ENCODE results near the gene GCFC2. TPM values are rescaled to one million over a fixed set of nuclear protein-coding genes. Genes with fewer than 3 reads are reported as not detected.

GCFC2 gene
- polyA plus RNA-seq, 3 donors: 5.5 to 10.9 (median 9.0) TPM

GRCh38 chr2:75722687-75723086 is 12.0 kb upstream of the GCFC2 start:
- Histone ChIP-seq H4K20me1 (ENCODE audit: insufficient read depth, low read length) (no peaks in the 10 kb centered on the region), H3K36me3 (replicated peaks in 1 of 2; ENCODE audit: control insufficient read depth in 1 of 2, insufficient read depth in 2 of 2, low read length in 2 of 2) (no peaks in the 10 kb centered on the region), H3K4me3 (replicated peaks in 1 of 3; ENCODE audit: low read depth in 2 of 3, low read length in 3 of 3) (no peak overlapping the region), H3K79me2 (ENCODE audit: insufficient read depth, low read length) (no peaks in the 10 kb centered on the region), H3K27me3 (ENCODE audit: control insufficient read depth in 2 of 2, insufficient read depth in 2 of 2, low read length in 2 of 2) (peaks cover 0 to 3% of the 10 kb centered on the region in 2 donors), H3K4me2 (replicated peaks; ENCODE audit: extremely low read depth, low read length, poor library complexity, severe bottlenecking) (no peak overlapping the region), H3K9me3 (replicated peaks in 1 of 2; ENCODE audit: control insufficient read depth in 1 of 2, insufficient read depth in 1 of 2, low read length in 2 of 2) (no peaks in the 10 kb centered on the region), H3K27ac (ENCODE audit: low read depth in 1 of 2, low read length in 2 of 2) (no peak overlapping the region), H2AFZ (ENCODE audit: insufficient read depth, low read depth, low read length, poor library complexity, severe bottlenecking) (no peak overlapping the region), H3K9ac (ENCODE audit: insufficient read depth, low read length, poor library complexity, severe bottlenecking) (no peak overlapping the region), H3K4me1 (ENCODE audit: control insufficient read depth in 1 of 2, insufficient read depth in 2 of 2, low read length in 2 of 2) (no peaks in the 10 kb centered on the region)
- no peak overlapping the region for H3K4me3 Mint-ChIP-seq
- TF ChIP-seq, protein P1, sequence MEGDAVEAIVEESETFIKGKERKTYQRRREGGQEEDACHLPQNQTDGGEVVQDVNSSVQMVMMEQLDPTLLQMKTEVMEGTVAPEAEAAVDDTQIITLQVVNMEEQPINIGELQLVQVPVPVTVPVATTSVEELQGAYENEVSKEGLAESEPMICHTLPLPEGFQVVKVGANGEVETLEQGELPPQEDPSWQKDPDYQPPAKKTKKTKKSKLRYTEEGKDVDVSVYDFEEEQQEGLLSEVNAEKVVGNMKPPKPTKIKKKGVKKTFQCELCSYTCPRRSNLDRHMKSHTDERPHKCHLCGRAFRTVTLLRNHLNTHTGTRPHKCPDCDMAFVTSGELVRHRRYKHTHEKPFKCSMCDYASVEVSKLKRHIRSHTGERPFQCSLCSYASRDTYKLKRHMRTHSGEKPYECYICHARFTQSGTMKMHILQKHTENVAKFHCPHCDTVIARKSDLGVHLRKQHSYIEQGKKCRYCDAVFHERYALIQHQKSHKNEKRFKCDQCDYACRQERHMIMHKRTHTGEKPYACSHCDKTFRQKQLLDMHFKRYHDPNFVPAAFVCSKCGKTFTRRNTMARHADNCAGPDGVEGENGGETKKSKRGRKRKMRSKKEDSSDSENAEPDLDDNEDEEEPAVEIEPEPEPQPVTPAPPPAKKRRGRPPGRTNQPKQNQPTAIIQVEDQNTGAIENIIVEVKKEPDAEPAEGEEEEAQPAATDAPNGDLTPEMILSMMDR (IDR thresholded peaks at IDR 0.05): no peak
- intact Hi-C loops (cut with micrococcal nuclease): no loop called here
- peaks cover 2 to 8% (median 4%) of the 10 kb centered on the region in 7 donors for H3K9me3 Mint-ChIP-seq
- no peaks in the 10 kb centered on the region for H3K36me3 Mint-ChIP-seq
- H3K4me1 Mint-ChIP-seq: no peaks in the 10 kb centered on the region
- H3K27ac Mint-ChIP-seq: no peak overlapping the region
- DNase-seq: no peak
- peaks cover 2 to 7% (median 5%) of the 10 kb centered on the region in 3 donors for H3K27me3 Mint-ChIP-seq (ENCODE audit: low read depth in 3 of 3)

GRCh38 chr2:75720525-75720924 is 9.8 kb upstream of the GCFC2 start:
- no peak overlapping the region for H3K4me3 Mint-ChIP-seq
- H3K79me2 ChIP-seq (ENCODE audit: insufficient read depth, low read length): no peaks in the 10 kb centered on the region
- H2AFZ ChIP-seq (ENCODE audit: insufficient read depth, low read depth, low read length, poor library complexity, severe bottlenecking): no peak overlapping the region
- H3K27me3 ChIP-seq (ENCODE audit: control insufficient read depth in 2 of 2, insufficient read depth in 2 of 2, low read length in 2 of 2): no peaks in the 10 kb centered on the region
- H3K4me1 Mint-ChIP-seq: no peaks in the 10 kb centered on the region
- peaks cover 2 to 7% (median 6%) of the 10 kb centered on the region in 3 donors for H3K27me3 Mint-ChIP-seq (ENCODE audit: low read depth in 3 of 3)
- H3K9ac ChIP-seq (ENCODE audit: insufficient read depth, low read length, poor library complexity, severe bottlenecking): no peak overlapping the region
- no peaks in the 10 kb centered on the region for H4K20me1 ChIP-seq (ENCODE audit: insufficient read depth, low read length)
- H3K4me1 ChIP-seq (ENCODE audit: control insufficient read depth in 1 of 2, insufficient read depth in 2 of 2, low read length in 2 of 2): no peaks in the 10 kb centered on the region
- no peak overlapping the region for H3K27ac ChIP-seq (ENCODE audit: low read depth in 1 of 2, low read length in 2 of 2)
- H3K4me3 ChIP-seq (replicated peaks in 1 of 3; ENCODE audit: low read depth in 2 of 3, low read length in 3 of 3): no peak overlapping the region
- H3K9me3 ChIP-seq (replicated peaks in 1 of 2; ENCODE audit: control insufficient read depth in 1 of 2, insufficient read depth in 1 of 2, low read length in 2 of 2): no peaks in the 10 kb centered on the region
- H3K36me3 ChIP-seq (replicated peaks in 1 of 2; ENCODE audit: control insufficient read depth in 1 of 2, insufficient read depth in 2 of 2, low read length in 2 of 2): no peaks in the 10 kb centered on the region
- H3K27ac Mint-ChIP-seq: no peak overlapping the region
- no peaks in the 10 kb centered on the region for H3K36me3 Mint-ChIP-seq
- WGBS (ENCODE audit: insufficient coverage): no CpG with 5 or more reads among the region's 1 CpG
- TF ChIP-seq, protein P1 (IDR thresholded peaks at IDR 0.05): no peak
- H3K9me3 Mint-ChIP-seq: peaks cover 2 to 8% (median 4%) of the 10 kb centered on the region in 7 donors
- intact Hi-C loops (cut with micrococcal nuclease): no loop called here
- no peak overlapping the region for H3K4me2 ChIP-seq (replicated peaks; ENCODE audit: extremely low read depth, low read length, poor library complexity, severe bottlenecking)
- DNase-seq: no peak

Data from CD14-positive monocyte (primary cell).